ENCODE results near the gene MAGEB17.

DNA sequence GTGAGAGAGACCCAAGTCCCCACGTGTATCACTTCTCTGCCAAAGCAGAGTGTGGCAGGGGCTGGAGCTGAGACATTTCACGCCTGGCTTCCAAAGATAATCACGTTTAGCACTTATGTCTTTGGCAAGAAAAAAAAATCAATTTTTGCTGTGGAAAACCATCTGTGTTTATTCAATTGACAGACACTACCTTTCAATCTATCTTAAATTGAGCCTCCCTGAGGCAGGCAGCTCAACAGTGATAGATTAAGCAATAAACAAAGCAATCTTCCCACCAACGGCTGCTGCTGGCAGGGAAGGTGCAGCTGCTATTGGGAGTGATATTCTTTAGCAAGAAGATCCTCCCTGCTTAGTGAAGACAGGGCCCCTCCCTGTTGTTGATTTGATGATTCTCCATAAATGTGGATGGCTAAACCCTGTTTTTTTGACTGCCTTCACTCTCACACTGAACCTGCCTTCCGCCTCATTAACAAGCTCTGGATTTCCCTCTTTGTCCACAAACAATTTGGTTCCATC is 11.6 kb upstream of the MAGEB17 start:
- TF ChIP-seq CTCF (IDR thresholded peaks at IDR 0.05): no peak
- TF ChIP-seq POLR2A (IDR thresholded peaks at IDR 0.05; ENCODE audit: low read depth): no peak
- TF ChIP-seq EP300 (IDR thresholded peaks at IDR 0.05): no peak
- TF ChIP-seq POLR2AphosphoS5 (IDR thresholded peaks at IDR 0.05): no peak
